ENCODE data around the gene PLCB3. TPM values are rescaled to one million over a fixed set of nuclear protein-coding genes. Genes with fewer than 3 reads are reported as not detected.

The PLCB3 gene
- polyA plus RNA-seq, 1 donor, result 12.4 TPM

DNA sequence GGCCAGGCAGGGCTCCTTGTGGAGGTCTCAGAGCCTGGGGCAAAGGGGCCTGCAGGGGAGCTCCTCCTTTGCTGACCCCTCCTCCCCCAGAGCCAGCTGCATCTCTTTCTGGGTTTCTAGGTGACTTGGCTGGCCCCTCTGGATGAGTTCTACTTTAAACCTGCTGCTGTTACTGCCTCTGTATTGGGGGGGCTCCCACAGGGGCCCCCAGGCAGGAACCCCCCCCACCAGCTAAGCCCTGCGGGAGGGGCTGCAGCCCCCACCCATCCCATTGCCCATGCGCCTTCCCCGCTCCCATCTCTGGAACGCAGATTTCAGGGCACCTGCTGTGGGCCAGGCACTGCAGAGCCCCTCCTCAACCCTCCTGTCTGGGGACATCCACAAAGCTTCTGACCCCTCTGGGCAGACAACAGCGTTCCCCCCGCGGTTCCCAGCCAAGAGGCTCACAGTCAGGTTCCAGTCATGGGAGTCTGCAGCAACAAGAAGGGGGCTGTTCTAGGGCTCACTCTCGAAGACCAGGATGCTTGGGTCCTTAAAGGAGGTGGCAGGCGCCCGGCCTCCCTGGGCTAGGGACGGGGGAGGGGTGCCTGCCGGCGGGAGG, 815 bp upstream of the PLCB3 start:
- DNase-seq, result no peak

- DNase-seq, result no peak
Observed at GRCh38 chr11:64251753-64252002, 348 bp downstream of the PLCB3 start.

- DNase-seq, result no peak
Observed at GRCh38 chr11:64252003-64252872, 908 bp downstream of the PLCB3 start.

GRCh38 chr11:64253043-64253442, 1.7 kb downstream of the PLCB3 start:
- no peak for DNase-seq

- no peak for DNase-seq
Observed at GRCh38 chr11:64253481-64253880, 2.2 kb downstream of the PLCB3 start.

DNA sequence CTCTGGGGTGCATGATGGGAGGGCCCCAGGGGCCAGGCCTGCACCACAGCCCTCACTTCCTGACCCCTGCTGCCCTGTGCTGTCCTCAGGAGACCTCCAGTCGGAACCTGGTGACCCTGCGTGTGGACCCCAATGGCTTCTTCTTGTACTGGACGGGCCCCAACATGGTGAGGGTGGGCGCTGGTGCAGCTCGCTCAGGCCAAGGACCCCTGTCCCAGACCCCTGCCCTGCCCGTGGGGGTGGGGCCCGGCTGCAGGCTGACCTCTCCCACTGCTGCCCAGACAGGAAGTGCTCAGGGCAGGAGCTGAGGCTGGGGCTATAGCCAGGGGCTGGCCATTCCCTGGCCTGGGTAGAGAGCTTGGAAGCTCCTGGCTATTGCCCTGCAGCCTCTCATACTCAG, 3.0 kb downstream of the PLCB3 start:
- DNase-seq, result no peak

DNA sequence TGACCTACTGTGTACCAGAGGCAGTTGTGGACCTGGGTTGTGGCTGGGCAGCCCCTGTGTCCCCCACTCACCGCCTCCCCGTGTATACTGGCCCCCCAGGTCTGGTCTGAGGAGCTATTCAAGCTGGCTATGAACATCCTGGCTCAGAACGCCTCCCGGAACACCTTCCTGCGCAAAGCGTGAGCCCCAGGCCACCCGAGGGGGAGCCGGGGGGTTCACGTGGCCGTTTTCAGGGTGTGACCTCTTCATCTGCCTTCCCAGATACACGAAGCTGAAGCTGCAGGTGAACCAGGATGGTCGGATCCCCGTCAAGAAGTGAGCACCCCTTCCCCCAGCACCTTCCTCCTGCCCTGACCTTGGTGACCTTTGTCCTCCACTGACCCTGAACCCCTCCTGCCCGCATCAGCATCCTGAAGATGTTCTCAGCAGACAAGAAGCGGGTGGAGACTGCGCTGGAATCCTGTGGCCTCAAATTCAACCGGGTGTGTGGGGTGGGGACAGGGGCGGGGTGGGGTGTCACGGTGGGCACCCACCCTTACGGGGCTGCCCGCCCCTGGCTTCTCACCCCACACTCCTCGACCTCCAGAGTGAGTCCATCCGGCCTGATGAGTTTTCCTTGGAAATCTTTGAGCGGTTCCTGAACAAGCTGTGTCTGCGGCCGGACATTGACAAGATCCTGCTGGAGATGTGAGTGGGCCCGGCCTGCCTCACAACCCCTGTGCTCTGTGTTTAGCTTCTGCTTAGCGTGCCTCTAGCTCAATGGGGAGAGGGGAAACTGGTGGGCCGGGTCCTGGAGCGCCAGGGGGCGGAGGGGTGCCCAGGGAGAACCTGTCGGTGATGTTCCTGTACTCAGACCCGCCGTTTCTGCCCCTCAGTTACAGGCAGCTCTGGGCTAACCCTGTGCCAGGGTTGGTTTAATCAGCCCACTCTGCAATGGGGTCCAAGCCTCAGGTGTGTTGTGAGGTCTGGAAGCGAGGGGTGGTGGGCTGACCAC, 4.1 kb downstream of the PLCB3 start:
- DNase-seq, result no peak

GRCh38 chr11:64256300-64256699, 5.0 kb downstream of the PLCB3 start:
- DNase-seq, result no peak

DNA sequence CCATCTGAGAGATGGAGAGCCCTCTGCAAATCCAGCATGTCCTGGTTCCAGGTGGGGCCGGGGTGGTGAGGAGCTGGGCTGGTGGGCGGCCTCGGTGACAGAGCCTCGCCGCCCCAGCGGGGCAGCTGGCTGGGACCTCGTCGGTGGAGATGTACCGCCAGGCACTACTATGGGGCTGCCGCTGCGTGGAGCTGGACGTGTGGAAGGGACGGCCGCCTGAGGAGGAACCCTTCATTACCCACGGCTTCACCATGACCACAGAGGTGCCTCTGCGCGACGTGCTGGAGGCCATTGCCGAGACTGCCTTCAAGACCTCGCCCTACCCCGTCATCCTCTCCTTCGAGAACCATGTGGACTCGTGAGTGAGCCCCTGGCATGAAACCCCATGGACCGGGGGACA, 7.0 kb downstream of the PLCB3 start:
- no peak for DNase-seq

- DNase-seq, result no peak
Observed at GRCh38 chr11:64258946-64259532, 7.7 kb downstream of the PLCB3 start.

GRCh38 chr11:64259533-64260067, 8.3 kb downstream of the PLCB3 start:
- no peak for DNase-seq

- DNase-seq, result no peak
Observed at GRCh38 chr11:64260147-64260708, 8.9 kb downstream of the PLCB3 start.

- no peak for DNase-seq
Observed at GRCh38 chr11:64261556-64262080, 10.3 kb downstream of the PLCB3 start.

DNA sequence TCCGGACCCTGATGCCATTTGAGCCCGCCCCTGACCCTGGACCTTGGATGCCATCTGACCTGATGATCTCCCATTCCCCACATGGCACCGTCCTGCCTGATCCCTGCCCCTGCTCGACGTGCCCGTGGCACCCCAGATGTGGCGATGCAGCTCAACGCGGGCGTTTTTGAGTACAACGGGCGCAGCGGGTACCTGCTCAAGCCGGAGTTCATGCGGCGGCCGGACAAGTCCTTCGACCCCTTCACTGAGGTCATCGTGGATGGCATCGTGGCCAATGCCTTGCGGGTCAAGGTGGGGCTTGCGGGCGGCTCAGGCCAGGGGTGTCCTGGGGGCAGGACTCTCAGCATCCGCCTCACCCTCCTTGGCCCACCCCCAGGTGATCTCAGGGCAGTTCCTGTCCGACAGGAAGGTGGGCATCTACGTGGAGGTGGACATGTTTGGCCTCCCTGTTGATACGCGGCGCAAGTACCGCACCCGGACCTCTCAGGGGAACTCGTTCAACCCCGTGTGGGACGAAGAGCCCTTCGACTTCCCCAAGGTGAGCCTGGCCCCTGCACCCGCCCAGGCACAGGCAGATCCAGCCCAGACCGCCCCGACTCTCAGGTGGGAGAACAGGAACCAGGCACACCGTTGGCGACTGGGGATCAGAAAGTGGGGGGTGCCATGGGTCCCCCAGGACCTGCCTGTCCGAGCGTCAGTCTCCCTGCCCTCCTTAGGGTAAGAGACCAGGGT, 11.1 kb downstream of the PLCB3 start:
- no peak for DNase-seq

GRCh38 chr11:64263021-64263946, 12.0 kb downstream of the PLCB3 start:
- DNase-seq, result no peak

GRCh38 chr11:64263947-64264317, 12.6 kb downstream of the PLCB3 start:
- no peak for DNase-seq

DNA sequence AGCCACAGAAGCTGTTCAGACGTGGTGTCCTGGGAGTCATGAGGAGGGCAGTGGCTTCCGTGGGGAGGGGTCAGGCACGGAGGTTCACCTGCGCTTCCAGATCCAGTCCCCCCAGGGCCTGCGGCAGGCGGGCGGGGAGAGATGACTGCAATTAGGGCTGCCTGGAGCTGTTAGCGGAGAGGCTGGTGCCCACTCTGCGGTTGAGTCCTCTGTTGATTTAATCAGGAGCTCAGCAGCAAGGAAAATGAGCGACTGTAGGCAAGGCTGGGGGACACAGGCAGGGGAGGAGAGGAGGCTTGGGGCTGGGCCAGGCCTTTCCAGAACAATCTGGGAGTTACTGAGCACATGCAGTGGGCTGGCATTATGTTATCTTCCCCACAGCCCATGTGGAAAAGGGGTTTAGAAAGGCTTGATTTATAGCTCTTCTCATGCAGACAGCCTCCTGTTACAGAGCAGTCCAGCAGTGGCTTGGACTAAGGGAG, 13.1 kb downstream of the PLCB3 start:
- no peak for DNase-seq

- no peak for DNase-seq
Observed at GRCh38 chr11:64265176-64266160, 14.1 kb downstream of the PLCB3 start.

GRCh38 chr11:64266339-64266738, 15.0 kb downstream of the PLCB3 start:
- DNase-seq, result no peak

Measured in hindlimb muscle (tissue), 1 donor.